ENCODE data around the gene DBN1. TPM values are rescaled to one million over a fixed set of nuclear protein-coding genes. Genes with fewer than 3 reads are reported as not detected.
"Not testable (repeated sequence)": the region's sequence is repeated elsewhere in the genome, so short reads cannot be mapped to it uniquely, and the experiment has no call there.

Gene DBN1
- total RNA-seq, 1 donor from 2014 or later, result 44.3 TPM

GRCh38 chr5:177491983-177492746, 18.7 kb upstream of the DBN1 start:
- no peak for DNase-seq (ENCODE audit: low spot score)

DNA sequence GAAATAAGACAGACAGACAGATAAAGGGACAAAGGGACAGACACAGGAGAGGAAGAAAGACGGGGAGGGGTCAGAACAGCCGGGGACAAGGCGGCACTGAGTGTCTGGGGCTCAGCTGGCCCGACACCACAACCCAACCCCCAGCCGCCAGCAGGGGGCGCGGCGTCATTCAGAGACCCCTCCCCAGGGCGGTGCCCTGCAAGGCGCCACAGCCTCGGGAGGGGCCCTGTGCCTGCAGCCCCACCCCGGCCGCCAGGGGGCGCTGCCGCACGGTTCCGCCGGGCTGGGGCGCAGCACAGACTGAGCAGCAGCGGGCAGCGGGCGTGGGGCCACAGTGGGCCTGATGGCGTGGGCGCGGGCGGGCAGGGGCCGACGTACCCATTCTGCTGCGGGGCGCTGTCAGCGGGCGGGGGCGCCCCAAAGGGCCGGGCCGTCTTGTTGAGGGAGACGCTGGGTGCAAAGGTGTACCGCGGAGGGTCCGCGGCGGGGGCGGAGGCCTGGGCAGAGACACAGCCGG, 18.1 kb upstream of the DBN1 start:
- DNase-seq (ENCODE audit: low spot score), result no peak

DNA sequence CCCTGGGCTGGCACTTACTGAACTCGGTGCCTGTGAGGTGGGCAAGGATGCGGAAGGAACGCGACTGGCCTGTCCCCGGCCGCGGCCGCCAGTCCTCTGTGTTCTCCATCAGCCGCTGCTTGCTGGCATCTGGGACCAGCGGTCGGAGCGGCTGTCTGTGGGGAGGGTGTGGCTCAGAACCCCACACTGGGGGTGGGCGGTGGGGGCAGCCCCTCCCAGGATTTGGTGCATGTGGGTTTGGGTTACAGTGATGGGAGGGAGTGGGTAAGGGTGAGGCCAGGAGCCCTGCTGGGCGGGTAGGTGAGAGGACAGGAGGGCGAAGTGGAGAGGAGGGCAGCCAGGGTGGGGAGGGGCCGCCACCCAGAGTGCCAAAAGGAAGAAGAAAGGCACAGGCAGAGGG, 17.6 kb upstream of the DBN1 start:
- no peak for DNase-seq (ENCODE audit: low spot score)

DNA sequence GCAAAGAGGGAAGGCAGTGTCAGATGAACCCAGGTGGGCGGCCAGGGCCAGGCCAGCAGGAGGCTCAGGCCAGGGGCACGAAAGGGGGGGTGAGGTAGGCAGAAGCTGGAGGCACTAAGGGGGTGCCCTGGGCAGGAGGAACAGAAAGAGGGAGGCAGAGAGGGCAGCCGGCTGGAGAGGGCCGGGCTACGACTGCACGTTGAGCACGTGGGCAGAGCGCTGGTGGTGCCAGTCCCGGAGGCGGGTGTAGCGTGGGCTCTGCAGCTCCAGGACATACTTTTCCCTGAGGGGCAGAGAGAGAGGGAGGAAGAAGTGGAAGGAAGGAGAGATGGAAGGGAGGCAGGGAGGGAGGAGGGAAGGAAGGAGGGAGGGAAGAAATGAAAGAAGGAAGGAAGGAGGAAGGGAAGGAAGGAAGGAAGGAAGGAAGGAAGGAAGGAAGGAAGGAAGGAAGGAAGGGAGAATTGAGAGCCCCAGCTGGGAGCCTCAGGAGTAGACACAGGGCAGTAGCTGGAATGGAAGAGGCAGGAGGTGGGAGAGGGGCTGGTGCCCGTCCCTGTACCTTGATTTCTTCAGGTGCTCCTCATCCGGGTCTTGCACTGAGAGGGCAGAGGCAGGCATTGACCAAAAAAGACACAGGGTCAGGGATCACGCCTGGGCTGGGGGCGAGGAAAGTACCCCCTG, 17.0 kb upstream of the DBN1 start:
- no peak for DNase-seq (ENCODE audit: low spot score)

DNA sequence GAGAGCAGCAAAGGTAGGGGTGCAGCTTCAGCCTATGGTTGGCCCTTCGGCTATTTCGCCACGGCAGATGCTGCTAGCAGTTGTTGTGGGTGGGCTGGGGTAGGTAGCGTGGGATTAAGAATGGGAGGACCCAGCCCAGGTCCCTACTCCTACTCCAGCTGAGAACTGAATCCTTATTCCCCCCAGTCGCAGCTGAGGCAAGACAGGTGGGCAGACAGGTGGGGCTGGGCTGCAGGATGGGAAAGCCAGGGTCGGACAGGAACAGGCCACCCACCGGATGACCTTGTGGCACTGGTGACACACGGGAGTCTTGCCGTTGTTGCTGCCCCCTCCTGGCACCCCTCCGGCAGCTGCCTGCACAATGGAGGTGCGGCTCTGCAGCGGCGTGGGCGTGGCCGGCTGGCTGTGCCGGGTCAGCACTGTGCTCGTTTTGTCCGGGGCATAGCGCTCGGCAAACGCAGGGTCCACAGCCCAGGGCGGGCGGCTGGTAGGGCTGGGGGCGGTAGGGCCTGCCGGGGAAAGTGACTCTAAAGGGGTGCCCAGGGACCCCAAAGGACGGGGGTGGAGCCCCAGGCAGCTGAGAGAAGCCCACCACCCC, 15.8 kb upstream of the DBN1 start:
- no peak for DNase-seq (ENCODE audit: low spot score)

- no peak for DNase-seq (ENCODE audit: low spot score)
Observed at GRCh38 chr5:177487975-177488374, 14.5 kb upstream of the DBN1 start.

GRCh38 chr5:177487144-177487543, 13.7 kb upstream of the DBN1 start:
- DNase-seq (ENCODE audit: low spot score), result no peak

GRCh38 chr5:177486256-177486655, 12.8 kb upstream of the DBN1 start:
- no peak for DNase-seq (ENCODE audit: low spot score)

DNA sequence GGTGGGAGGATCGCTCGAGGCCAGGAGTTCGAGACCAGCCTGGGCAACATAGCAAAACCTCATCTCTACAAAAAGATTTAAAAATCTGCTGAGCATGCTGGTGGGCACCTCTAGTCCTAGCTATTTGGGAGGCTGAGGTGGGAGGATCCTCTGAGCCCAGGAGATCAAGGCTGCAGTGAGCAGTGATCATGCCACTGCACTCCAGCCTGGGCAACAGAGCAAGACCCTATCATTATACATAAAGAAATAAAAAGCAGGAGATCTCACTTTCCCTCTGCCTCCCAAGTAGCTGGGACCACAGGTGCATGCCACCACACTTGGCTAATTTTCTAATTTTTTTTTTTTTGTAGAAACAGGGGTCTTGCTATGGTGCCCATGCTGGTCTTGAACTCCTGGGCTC, 12.3 kb upstream of the DBN1 start:
- not testable (repeated sequence) for DNase-seq (ENCODE audit: low spot score)

- DNase-seq (ENCODE audit: low spot score), result no peak
Observed at GRCh38 chr5:177484902-177485549, 11.6 kb upstream of the DBN1 start.

DNA sequence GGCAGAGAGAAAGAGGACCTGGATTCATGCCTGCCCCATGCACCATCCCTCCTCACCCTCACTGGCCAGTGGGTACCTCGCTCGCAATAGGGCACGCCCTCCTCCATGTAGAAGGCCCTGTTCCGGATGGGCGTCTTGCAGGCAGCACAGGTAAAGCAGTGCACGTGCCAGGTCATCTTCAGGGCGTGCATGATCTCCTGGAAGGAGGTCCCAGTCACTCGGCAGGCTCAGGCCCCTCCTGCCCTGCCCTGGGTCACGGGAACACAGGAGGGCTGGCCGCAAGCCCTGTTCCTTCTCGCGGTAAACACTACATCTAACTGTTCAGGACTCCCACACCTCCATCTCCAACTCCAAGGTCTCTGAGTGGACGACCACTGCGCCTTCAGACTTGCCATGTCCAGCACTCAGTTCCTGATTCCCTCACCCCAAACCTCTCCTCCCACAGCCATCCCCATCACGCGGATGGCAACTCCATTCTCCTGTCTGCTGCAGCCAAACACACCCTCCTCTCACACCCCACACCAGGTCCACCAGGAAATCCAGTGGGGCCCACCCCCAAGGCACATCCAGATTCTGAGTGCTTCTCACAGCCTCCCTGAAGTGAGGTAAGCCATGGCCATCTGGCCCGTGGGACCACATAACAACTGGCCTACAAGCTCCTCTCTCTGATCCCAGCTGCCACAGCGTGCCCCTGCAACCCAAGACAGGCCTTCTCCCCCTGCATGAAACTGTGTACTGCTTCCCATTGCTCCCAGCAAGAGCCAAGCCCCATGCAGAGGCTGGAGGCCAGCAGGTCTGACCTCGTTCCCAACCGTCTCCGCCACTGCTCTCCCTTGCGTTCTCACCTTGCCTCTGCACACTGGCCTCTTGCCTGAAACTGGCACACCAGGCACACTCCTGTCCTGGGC, 10.8 kb upstream of the DBN1 start:
- no peak for DNase-seq (ENCODE audit: low spot score)

DNA sequence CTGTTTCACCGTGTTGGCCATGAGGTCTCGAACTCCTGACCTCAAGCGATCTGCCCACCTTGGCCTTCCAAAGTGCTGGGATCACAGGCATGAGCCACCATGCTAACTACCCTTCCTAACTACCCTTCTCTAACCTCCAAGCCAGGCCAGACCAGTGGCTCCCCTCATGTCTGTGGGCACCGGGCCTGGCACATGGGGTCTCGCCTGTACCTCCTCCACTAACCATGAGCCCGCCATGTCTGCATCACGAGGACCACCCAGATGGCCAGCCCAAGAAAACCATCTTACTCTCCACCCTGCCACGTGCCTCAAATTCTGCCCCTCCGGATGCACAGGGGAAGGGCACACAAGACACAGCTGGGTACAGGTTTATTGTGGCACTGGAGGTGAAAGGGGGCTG, 9.6 kb upstream of the DBN1 start:
- DNase-seq (ENCODE audit: low spot score), result no peak

GRCh38 chr5:177482359-177482795, 8.9 kb upstream of the DBN1 start:
- no peak for DNase-seq (ENCODE audit: low spot score)

- DNase-seq (ENCODE audit: low spot score), result no peak
Observed at GRCh38 chr5:177479774-177480173, 6.3 kb upstream of the DBN1 start.

GRCh38 chr5:177478711-177479646, 5.5 kb upstream of the DBN1 start:
- DNase-seq (ENCODE audit: low spot score), result no peak

GRCh38 chr5:177477701-177478477, 4.5 kb upstream of the DBN1 start:
- no peak for DNase-seq (ENCODE audit: low spot score)

- no peak for DNase-seq (ENCODE audit: low spot score)
Observed at GRCh38 chr5:177476531-177477233, 3.2 kb upstream of the DBN1 start.

All from mesenteric fat pad (tissue), 1 donor.